Endometrial microvascular endothelial cells (primary cell): Measurements from ENCODE around the gene MED20. TPM values are rescaled to one million over a fixed set of nuclear protein-coding genes. Genes with fewer than 3 reads are reported as not detected.

Experiments
- in situ Hi-C: cut with HindIII; loops from 2 replicates; pipeline ENCODE4 v1.10.0; 2017; ENCODE audit warnings: low sequenced_read_pairs, low pct_unique_long_range_greater_than_20kb; ENCODE audit errors: inconsistent ontology term
- total RNA-seq: library from RNA; depleted of rRNA; stranded (reverse); fragments of >200 nt; gene quantifications from one replicate; pipeline ENCODE4 v1.2.3, GENCODE V29; 2015; ENCODE audit errors: inconsistent ontology term

Gene MED20
- total RNA-seq, 1 donor from 2014 or later: 30.9 TPM

DNA sequence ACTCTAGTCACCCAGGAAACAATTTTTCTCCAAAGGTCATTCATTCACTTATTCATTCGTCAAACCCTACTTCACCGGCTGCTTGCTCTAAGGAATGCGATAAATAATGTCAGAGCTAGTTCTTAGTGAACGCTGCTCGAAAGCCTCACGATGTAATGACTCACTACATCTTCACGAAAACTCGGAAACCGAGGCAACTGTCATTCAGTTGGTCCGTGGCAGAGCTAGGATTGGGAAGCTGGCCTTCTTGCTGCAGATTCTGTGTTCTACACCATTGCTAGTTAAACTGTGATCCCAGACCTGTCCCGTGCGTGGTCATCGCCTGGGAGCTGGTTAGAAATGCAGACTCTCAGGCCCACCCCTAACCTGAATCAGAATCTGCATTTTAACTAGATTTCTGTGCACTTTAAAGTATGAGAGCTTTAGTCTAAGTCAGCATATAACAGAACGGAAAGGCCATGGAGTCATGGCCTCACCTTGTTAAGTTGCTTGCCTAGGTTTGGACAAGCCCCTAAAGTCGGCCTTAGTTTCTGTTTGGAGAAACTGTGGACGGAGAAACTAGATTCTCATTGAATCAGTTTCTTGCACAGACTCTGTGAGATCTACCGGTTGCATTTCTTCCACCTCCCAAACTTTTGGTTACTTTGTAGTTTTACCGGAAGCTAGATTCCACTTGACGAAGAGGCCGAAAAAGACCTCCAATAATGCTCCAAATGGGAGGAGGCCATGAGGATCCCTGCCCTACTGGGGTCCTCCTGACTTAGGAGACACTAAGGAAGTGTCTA lies 21.3 kb upstream of the MED20 start:
- in situ Hi-C loops: loop anchor here (25.0 kb wide), 1 partner anchor 95 kb away; no protein-coding TSS in a partner anchor

DNA sequence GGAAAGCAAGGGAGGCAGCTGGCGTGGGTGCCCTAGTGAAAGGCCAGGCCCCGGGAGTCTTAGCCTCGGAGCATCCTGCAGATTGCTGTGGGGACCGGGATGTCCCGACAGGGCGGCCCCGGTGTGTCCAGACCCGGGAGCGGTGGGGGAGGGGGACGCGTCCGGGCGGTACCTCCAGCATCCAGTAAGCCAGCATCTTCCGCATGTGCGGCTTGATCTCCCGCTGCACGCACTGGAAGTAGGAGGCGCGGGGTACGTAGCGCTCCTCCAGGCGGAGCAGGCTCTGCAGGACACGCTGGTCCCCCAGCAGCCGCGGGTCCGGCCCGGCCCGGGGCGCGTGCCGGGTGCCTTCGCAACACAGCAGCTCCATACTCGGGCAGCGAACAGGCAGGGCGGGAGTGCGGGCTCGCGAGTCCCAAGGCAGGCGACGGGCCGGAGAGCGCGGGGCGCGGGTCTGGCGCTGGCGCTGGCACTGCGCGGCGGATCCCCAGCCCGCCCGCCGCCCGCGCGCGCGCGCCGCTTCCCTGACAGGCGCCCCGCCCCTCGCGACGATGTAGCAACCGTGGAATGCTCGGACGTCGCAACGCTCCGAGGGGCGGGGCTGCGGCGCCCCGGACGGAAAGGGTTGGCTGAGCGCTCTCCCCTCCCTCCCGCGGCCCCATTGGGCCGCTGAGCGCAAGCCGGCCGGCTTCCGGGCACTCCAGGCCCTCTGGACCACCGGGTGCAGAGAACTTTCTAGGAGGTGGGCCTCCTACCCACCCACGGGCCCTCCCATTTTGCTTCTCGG lies 20.5 kb upstream of the MED20 start, which contains the start of gene CCND3:
Gene CCND3, minus strand, starts transcription at position 529 of the 787 bp plus-strand sequence. Its CDS starts 159 bp downstream, at position 370.
- in situ Hi-C loops: loop anchor here (25.0 kb wide), 1 partner anchor 96 kb away; no protein-coding TSS in a partner anchor

DNA sequence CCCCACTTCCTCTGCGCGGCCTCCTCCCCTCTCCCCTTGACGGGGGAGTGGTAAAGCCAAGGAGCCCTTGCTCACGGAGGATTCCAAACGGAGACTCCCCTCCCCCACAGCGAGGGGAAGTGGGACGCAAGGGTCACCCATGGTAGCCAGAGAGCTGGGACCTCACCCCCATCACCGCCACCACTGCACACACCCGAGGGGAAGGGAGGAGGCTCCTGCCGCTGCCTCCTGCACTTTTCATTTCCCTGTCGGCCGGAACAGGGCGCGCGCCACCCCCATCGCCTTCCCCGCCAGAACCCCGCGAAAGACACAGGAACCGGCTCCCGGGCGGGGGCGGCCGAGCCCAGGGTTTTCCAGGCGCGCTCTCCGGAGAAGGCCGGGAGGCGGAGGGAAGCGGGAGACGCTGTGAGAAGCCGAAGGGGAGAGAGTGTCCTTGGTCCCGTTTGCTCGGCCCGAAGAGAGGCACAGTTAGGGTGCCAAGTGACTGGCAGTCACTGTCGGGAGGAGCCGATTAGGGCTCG lies 19.9 kb upstream of the MED20 start:
- in situ Hi-C loops: loop anchor here (25.0 kb wide), 1 partner anchor 96 kb away; no protein-coding TSS in a partner anchor

DNA sequence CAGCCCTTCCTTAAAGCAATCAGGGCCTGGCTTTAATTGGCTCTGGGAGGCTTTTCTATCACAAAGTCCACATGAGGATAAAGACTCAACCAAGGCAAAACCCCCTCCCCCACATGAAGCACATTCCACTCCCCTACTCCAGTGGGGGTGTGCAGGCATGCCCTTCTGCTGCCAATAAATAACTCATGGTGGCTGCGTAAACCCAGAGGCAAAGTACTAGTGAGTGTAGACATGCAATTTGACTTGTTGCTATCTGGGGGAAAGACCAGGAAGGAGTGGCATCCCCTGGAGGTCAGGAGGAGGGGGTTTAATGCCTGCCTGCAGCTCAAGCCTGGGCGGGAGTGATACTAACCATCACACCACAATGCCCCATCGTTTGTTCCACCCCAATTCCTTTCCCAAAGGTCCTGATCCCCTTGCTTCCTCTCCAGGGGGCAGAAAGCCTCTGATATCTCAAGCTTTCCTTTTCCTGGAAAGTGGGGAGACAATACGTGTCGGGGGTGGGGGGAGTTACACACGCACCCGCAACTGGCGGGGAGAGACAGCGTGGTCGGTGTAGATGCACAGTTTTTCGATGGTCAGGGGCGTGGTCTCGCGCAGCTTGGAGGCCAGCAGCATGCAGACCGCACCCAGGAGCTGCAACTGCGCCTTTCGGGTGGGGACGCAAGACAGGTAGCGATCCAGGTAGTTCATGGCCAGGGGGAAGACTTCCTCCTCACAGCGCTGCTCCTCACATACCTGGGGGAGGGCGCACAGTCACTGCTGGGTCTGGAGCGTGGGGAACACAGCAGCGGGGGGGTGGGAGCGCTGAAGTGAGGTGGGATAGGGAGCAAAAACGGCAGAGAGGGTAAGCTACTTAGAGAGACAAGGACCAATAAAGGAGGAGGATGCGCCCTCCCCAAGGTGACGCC lies 19.2 kb upstream of the MED20 start:
- in situ Hi-C loops: loop anchor here (25.0 kb wide), 1 partner anchor 97 kb away; no protein-coding TSS in a partner anchor

DNA sequence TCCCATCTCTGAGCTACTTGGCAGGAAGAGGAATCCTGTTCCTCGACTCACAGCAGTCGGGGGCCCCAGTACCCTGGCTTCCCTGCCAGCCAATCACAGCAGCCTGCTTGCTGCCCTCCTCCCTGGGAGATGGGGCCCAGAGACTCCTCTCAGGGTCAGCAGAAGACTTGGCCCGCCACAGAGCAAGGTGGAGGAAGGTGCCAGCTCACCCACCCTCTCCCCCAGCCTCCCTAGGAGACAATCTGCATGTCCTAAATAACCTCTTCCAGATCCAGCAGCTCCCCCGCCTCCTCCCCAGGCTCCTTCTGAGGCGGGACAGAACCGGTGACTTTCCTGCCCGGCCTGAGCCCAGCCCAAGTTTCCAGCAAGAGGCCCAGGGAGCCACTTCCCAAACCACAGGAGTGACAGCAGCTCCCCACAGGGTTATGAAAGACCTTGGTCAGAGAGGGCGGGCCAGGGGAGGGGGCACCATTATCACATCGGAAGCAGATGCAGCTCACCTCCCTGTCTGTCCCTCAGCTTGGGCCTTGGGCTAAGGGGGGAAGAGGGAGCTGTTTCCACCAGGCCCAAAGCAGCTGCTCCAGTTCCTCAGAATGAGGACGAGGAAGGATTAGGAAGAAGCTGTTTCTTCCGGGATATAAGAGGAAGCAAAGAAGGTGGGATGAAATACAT lies 18.4 kb upstream of the MED20 start:
- in situ Hi-C loops: loop anchor here (25.0 kb wide), 1 partner anchor 98 kb away; no protein-coding TSS in a partner anchor

DNA sequence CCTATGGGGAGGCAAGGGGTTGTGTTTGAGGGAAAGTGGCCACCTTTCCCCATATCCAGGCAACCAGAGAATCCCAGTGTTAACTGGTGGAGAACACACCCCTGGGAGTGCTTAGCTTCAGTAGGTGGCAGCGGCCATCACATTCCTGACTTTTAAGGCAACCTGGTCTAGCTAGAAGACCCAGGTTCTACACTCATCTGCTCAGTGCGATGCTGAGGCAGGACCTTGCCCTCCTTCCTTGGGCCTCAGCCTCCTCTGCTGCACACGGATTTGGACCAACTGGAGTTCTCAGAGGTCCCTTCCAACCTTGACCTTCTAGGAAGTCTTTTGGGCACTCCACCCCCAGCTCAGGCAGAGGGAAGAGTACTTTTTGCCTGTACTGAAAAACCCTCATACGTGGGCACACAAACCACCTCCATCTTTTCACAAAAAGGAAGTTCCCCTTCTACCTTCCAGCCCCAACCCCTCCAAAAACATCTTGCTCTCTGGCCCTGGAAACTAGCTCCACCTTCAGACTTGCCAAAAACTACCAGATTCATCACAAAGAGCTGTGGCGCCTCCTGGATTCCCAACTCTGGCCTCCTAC lies 17.7 kb upstream of the MED20 start:
- in situ Hi-C loops: loop anchor here (25.0 kb wide), 1 partner anchor 99 kb away; no protein-coding TSS in a partner anchor

DNA sequence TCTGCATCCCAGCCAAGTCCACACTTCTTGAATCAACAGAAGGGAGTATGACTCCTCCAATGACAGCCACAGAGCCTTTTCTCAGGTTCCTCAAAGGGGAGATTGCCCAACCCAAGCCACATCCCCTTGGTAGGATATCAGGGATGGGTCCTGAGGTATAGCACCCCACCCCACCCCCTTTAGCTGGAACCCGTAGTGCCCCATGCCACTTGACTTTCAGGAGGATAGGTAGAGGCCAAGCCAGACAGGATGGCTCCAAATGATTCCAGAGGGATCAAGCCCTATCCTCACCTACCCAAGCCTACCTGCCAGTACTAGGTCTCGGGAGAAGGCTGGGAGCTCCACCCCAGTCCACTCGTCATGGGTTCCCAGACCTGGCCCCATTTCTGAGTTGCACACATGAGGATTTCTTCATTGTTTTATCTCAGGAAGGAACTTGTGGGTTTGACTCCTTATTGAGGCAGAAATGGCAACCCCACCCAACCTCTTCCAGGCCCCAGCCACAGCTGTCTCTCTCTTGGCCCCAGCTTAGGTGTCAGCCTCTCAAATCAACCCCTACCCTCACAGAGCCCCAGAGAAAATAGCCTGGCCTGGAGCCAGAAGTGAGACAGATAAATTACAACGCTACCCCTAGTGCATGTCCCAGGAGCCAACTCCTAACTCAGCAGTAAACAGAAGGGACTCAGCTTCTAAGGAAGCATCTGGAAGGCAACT lies 17.1 kb upstream of the MED20 start:
- in situ Hi-C loops: loop anchor here (25.0 kb wide), 1 partner anchor 99 kb away; no protein-coding TSS in a partner anchor

DNA sequence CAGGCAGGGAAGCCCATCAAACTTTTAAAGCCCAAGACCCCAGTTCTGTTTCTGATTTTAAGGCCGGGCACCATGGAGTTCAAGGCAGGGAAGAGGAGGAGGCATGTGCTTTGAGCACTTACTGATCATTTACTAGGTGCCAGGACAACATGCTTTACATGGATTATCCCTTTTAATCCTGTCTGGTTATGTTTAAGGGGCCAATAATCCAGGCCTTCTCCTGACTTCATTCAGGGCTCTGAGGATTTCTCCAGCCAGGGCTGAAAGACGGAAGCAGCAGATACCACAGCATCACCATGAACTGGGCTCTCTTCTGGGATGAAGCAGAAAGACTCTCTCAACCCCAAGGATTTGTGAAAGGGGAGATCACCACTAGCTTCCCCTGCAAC lies 16.5 kb upstream of the MED20 start:
- in situ Hi-C loops: loop anchor here (25.0 kb wide), 1 partner anchor 100 kb away; no protein-coding TSS in a partner anchor

DNA sequence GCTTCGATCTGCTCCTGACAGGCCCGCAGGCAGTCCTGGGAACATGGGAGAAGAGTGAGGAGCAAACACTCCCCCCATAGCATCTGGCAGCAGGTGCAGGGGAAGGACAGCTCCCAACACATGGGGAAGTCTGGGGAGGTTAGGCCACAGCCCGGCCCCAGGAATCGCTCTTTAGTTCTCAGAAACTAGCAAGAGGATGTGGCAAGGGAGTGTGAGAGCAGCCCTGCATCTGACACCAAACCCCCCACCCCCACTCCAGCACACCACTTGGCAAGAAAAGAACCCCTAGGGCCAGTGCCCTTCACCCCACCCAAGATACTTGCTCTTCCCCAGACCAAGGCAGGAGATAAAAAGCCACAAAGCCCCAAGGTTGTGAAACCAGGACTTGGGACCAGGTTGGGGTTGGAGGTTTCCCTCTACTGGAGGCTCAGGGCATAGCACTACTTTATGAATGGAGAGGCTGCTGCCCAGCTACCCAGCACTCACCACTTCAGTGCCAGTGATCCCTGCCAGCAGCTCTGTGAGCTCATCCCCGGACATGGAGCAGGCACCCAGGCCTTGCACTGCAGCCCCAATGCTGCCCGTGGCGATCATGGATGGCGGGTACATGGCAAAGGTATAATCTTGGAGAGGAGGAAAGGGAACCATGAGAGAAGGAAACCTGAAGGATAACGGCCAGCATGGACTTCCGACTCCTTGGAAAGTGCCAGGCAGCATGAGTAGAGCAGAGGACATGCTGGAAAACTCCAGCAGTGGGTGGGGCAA lies 15.3 kb upstream of the MED20 start:
- in situ Hi-C loops: loop anchor here (25.0 kb wide), 1 partner anchor 101 kb away; no protein-coding TSS in a partner anchor

DNA sequence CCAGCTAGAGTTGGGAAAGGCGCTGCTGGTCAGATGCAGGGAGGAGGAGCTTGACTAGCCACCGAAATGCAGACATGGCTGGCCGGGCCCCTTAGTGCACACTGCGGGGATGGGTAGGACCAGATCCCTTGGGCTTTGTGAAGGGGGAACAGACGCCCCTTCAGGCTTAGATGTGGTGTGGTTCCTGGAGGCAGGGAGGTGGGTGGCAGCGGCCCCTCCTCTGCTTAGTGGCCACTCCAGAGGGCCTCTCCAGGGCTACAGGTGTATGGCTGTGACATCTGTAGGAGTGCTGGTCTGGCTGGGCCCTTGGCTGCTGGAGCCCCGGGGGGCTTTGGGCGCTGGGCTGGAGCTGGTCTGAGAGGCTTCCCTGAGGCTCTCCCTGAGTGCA lies 14.7 kb upstream of the MED20 start:
- in situ Hi-C loops: loop anchor here (25.0 kb wide), 1 partner anchor 102 kb away; no protein-coding TSS in a partner anchor

DNA sequence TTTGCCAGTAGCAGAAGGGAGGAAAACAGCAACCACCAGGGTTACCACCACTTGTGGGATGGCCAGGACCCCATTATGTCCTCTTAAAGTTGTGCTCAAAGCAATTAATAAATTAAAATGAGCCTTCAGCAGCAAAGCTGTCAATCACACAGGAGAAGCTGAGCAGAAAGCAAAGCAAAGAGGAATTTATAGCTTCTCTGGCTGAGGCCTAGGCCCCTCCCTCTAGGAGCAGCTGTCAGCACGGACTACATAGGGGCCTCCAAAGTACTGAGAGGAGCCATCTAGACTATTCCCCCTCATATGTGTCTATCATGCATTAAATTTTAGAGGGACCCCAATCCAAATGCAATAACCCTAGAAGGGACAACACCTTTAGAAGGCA lies 14.2 kb upstream of the MED20 start:
- in situ Hi-C loops: loop anchor here (25.0 kb wide), 1 partner anchor 102 kb away; no protein-coding TSS in a partner anchor

DNA sequence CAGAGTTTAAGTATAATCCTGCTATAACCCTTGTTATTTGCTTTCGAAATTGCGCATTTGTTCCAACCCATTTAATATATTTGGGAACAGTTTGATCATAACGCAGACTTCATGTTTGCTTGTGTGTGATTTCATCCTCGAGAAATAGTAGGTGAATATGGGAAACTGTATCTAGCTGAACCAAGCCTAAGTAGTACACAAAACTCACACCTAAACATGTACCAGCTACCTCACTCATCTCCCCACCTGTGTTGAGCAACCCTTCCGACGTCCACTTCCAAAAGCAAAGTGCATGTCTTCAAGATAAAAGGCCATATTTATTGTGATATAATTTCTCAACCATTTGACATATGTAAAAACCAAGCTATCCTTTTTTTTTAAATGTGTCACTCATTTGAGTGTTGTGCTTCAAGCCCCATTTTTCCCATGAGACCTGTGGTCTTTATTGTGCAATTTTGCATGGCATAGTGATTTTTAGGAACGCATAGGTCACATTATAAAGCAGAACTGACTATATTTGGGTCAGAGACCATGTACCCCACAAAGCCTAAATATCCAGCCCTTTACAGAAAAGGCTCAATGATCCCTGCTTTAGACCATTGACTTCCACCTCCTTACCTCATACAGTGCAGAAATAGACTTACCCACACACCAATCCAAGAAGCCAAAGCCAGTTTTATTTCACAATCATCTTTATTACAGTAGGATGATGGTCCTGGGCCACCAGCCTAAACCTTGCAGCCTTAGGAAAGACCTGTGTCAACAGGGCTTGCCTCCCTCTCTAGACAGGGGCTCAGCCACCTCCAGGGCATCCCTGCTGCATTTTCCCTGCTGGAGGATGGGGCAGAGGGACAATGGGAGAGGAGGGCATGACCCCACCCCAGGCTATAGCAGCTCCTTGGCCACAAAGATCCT lies 13.6 kb upstream of the MED20 start:
- in situ Hi-C loops: loop anchor here (25.0 kb wide), 1 partner anchor 103 kb away; no protein-coding TSS in a partner anchor

DNA sequence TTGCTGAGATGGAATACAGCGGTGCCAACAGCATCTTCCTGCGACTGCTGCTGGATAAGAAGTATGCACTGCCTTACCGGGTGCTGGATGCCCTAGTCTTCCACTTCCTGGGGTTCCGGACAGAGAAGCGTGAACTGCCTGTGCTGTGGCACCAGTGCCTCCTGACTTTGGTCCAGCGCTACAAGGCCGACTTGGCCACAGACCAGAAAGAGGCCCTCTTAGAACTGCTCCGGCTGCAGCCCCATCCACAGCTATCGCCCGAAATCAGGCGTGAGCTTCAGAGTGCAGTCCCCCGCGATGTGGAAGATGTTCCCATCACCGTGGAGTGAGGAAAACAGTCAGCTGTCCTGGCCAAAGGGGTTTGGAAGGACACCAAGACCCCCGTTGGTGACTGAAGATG lies 11.4 kb upstream of the MED20 start:
- in situ Hi-C loops: loop anchor here (25.0 kb wide), 1 partner anchor 105 kb away; no protein-coding TSS in a partner anchor

DNA sequence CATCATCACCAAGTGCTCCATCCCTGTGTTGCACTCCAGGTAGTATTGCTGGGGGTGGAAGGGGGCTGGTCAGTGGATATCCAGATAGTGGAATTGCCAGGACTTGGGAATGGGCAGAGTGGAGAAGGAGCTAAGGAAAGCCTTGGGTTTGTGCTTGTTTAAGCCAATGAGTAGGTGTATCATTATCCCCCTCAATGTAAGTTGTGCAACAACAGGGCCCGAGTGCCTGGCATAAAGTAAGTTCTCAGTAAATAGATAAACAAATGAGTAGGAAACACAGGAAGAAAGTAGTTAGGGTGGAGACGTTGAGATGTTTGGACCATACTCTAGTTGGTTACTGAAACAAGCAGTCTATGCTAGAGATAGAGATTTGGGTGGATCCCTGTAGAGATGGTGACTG lies 10.9 kb upstream of the MED20 start:
- in situ Hi-C loops: loop anchor here (25.0 kb wide), 1 partner anchor 106 kb away; no protein-coding TSS in a partner anchor

DNA sequence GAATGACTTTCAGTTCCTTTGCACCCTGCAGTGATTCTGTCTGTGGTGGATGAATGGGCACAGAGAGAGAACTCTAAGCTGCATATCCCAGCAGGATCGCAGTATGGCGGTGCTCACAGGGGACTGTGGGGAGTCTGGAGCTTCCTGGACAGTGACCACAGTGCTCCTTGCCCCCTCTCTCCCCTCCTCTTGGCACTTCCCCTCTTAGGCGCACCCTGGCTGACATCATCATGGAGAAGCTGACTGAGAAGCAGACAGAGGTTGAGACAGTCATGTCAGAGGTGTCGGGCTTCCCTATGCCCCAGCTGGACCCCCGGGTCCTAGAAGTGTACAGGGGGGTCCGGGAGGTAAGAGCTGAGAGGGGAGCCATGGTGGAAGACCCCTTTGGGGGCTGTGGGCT lies 9.0 kb upstream of the MED20 start:
- in situ Hi-C loops: loop anchor here (10.0 to 25.0 kb wide), 2 partner anchors 107 to 145 kb away; partner anchors contain the start of genes PRICKLE4 and TOMM6
